Chondrocyte (in vitro differentiated cells): Measurements from ENCODE around the gene DKK2. TPM values are rescaled to one million over a fixed set of nuclear protein-coding genes. Genes with fewer than 3 reads are reported as not detected.
"Not testable (repeated sequence)": the region's sequence is repeated elsewhere in the genome, so short reads cannot be mapped to it uniquely, and the experiment has no call there.

Experiments
- DNase-seq: peaks from one replicate; pipeline ENCODE4 v3.0.0; 2021; ENCODE audit warnings: mixed read lengths, low spot score
- H3K27ac Mint-ChIP-seq: one replicate; pipeline ENCODE4 v1.8.0; 2021; ENCODE audit warnings: mild to moderate bottlenecking, moderate library complexity, mixed read lengths; ENCODE audit not compliant: unreplicated experiment
- H3K27me3 Mint-ChIP-seq: 2 replicates; pipeline ENCODE4 v1.8.0; 2021; ENCODE audit warnings: low read depth, mixed read lengths
- H3K36me3 Mint-ChIP-seq: 2 replicates; pipeline ENCODE4 v1.8.0; 2021; ENCODE audit warnings: low read depth, mixed read lengths
- H3K4me1 Mint-ChIP-seq: 2 replicates; pipeline ENCODE4 v1.8.0; 2021; ENCODE audit warnings: low read depth, mild to moderate bottlenecking, mixed read lengths
- H3K4me3 Mint-ChIP-seq: one replicate; pipeline ENCODE4 v1.8.0; 2021; ENCODE audit warnings: mild to moderate bottlenecking, moderate library complexity, mixed read lengths; ENCODE audit not compliant: unreplicated experiment
- H3K9me3 Mint-ChIP-seq: 2 replicates; pipeline ENCODE4 v1.8.0; 2021; ENCODE audit warnings: low read depth, mixed read lengths
- CTCF ChIP-seq: fragments of 200-600 bp; sonication (generic); IDR thresholded peaks from 2 replicates; pipeline ENCODE4 v1.5.0; 2021; ENCODE audit warnings: antibody characterized with exemption, mild to moderate bottlenecking, moderate library complexity
- total RNA-seq: library from RNA; stranded (reverse); gene quantifications from 3 replicates; pipeline ENCODE4 v1.2.1, GENCODE V29; 2021

Gene DKK2
- total RNA-seq, 1 donor from 2014 or later, result 107 TPM

- peak overlapping the region; percentile 78 for H3K27ac Mint-ChIP-seq
- H3K27me3 Mint-ChIP-seq, result no peaks in the 10 kb centered on the region
- no peak for TF ChIP-seq CTCF
- DNase-seq, result no peak
- H3K9me3 Mint-ChIP-seq, result no peaks in the 10 kb centered on the region
- H3K4me3 Mint-ChIP-seq, result no peak overlapping the region
- H3K36me3 Mint-ChIP-seq, result peaks cover 7% of the 10 kb centered on the region
- peaks cover 56% of the 10 kb centered on the region for H3K4me1 Mint-ChIP-seq
Observed at GRCh38 chr4:106929248-106929647, 106.9 kb downstream of the DKK2 start.

- peaks cover 18% of the 10 kb centered on the region for H3K4me1 Mint-ChIP-seq
- no peak overlapping the region for H3K4me3 Mint-ChIP-seq
- H3K36me3 Mint-ChIP-seq, result no peaks in the 10 kb centered on the region
- no peaks in the 10 kb centered on the region for H3K27me3 Mint-ChIP-seq
- no peak overlapping the region for H3K27ac Mint-ChIP-seq
- DNase-seq, result no peak
- TF ChIP-seq CTCF, result no peak
- no peaks in the 10 kb centered on the region for H3K9me3 Mint-ChIP-seq
Observed at GRCh38 chr4:106914223-106914622, 121.9 kb downstream of the DKK2 start.

DNA sequence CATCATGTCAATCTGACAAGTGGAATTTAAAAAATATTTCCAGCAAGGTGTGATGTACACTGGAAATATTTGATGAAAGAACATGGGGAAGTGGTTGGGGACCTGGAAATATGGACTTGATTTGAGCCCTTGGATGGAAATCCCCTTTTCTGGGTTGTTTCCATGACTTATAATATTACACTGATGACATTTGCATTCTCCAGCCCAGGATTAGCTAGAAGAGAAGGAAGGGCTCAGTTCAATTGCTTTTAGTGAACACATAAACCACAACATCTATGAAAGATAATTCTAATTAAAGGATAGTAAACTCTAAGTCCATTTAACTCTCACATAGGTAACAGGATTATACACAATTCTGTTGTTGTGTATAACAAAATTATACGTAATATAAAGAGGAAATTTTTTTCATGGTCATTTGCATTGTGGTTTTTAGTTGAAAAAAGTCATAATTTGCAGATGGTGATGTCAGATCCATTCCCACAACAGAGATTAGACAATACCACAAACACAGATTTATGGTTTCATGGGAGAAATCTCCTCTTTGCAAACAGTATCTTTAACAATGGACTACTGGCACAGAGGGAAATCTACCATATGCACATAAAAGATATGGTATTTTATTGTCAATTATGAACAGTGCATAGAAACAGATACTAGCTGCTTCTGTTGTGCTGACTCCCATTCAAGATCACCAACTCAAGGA, 126.5 kb downstream of the DKK2 start:
- Mint-ChIP-seq H3K4me3 (no peak overlapping the region), H3K27me3 (peaks cover 9% of the 10 kb centered on the region), H3K27ac (no peak overlapping the region), H3K4me1 (peaks cover 9% of the 10 kb centered on the region), H3K9me3 (no peaks in the 10 kb centered on the region), H3K36me3 (peaks cover 1% of the 10 kb centered on the region)
- DNase-seq, result no peak
- no peak for TF ChIP-seq CTCF

DNA sequence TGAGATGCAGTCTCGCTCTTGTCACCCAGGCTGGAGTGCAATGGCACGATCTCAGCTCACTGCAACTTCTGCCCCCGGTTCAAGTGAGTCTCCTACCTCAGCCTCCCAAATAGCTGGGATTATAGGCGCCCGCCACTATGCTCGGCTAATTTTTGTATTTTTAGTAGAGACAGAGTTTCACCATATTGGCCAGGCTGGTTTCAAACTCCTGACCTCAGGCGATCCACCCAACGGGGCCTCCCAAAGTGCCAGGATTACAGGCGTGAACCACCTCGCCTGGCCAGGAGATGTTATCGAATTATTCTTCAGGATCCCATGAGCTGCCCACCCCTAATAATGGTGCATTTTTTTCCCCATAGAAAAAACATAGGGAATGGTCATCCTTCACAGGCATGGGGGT, 128.1 kb downstream of the DKK2 start:
- not testable (repeated sequence) for H3K36me3 Mint-ChIP-seq, H3K4me1 Mint-ChIP-seq, DNase-seq, H3K27ac Mint-ChIP-seq, H3K4me3 Mint-ChIP-seq, H3K9me3 Mint-ChIP-seq
- H3K27me3 Mint-ChIP-seq, result peaks cover 15% of the 10 kb centered on the region

GRCh38 chr4:106907216-106907615, 128.9 kb downstream of the DKK2 start:
- Mint-ChIP-seq H3K36me3 (peaks cover 2% of the 10 kb centered on the region), H3K27ac (no peak overlapping the region), H3K4me3 (no peak overlapping the region), H3K4me1 (peaks cover under 1% of the 10 kb centered on the region), H3K27me3 (peaks cover 15% of the 10 kb centered on the region), H3K9me3 (no peaks in the 10 kb centered on the region)
- TF ChIP-seq CTCF, result no peak
- no peak for DNase-seq

DNA sequence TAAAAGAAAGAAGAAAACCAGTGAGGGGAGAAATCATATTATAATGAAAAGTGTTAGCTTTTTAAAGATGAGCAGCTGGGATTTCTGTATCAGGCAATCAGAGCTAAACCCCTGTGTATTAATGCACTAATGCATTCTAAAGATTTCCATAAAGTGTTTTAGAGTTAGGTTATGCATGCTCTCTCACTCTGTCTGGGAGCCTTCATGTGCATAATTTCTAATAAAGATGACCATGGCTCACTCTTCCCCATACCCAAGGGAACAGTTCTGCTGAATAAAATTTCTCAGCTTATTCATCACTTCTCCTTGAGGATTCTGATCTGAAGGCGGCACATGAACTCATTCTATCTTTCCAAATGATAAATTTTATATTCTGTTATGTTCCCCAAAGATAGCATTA, 129.4 kb downstream of the DKK2 start:
- Mint-ChIP-seq H3K27me3 (peaks cover 15% of the 10 kb centered on the region), H3K27ac (no peak overlapping the region), H3K9me3 (no peaks in the 10 kb centered on the region), H3K36me3 (peaks cover 4% of the 10 kb centered on the region), H3K4me3 (no peak overlapping the region), H3K4me1 (no peaks in the 10 kb centered on the region)
- TF ChIP-seq CTCF, result no peak
- DNase-seq, result no peak
